GM12878 (cell line): ENCODE results near the gene TRDN. TPM values are rescaled to one million over a fixed set of nuclear protein-coding genes. Genes with fewer than 3 reads are reported as not detected.

Experiments used
- ATAC-seq: fragments of 200-7000 bp; cut with Tn5 transposase; 3 replicates; pipeline ENCODE4 v1.9.1; 2020; ENCODE audit warnings: mild to moderate bottlenecking, moderate library complexity
- BruUV-seq: library from RNA; stranded (reverse); fragments of 400-500 nt; replicated peaks from 2 replicates; lab custom pipeline; 2021; lab: Mats Ljungman, UMichigan
- CTCF ChIA-PET: fragments of 300-600 bp; sonication (Branson Sonifier 250); formaldehyde crosslinking; extraction: SDS; loops from one replicate; lab custom pipeline; 2021; ENCODE audit warnings: inconsistent platforms; lab: Yijun Ruan, JAX
- POLR2A ChIA-PET: fragments of 350-600 bp; formaldehyde crosslinking; extraction: SDS; loops from one replicate; lab custom pipeline; 2021; ENCODE audit warnings: inconsistent platforms; lab: Charles Lee
- RAD21 ChIA-PET: fragments of 300-600 bp; sonication (Branson Sonifier 250); formaldehyde crosslinking; loops from one replicate; lab custom pipeline; 2023; ENCODE audit warnings: antibody characterized with exemption; ENCODE audit not compliant: unreplicated experiment; lab: Charles Lee
- SMC1A ChIA-PET: fragments of 300-600 bp; sonication (Branson Sonifier 250); formaldehyde crosslinking; loops from one replicate; lab custom pipeline; 2023; ENCODE audit not compliant: unreplicated experiment, uncharacterized antibody; lab: Charles Lee
- DNase-seq: peaks from one replicate; pipeline ENCODE4 v3.0.0-alpha.2; 2011; ENCODE audit warnings: low read depth, low spot score
- FAIRE-seq: peaks from 3 replicates; lab custom pipeline; 2011; peaks lifted over from hg19 to GRCh38; lab: Jason Lieb, UNC
- H2AFZ ChIP-seq: 2 replicates; pipeline ENCODE4 v1.6.0; 2011; ENCODE audit warnings: low read depth, low read length, control low read depth; ENCODE audit not compliant: control insufficient read depth
- H3K27ac ChIP-seq: 2 replicates; pipeline ENCODE4 v1.5.1; 2011; ENCODE audit warnings: control low read depth; ENCODE audit not compliant: control insufficient read depth, insufficient read depth
- H3K27me3 ChIP-seq, 2 experiments: replicated peaks in 1 of 2; 2 replicates each; pipeline versions ENCODE4 v1.6.0 to v1.6.1; 2011; ENCODE audit warnings: low read length in 1 of 2; ENCODE audit not compliant: control insufficient read depth in 2 of 2, insufficient read depth in 2 of 2
- H3K36me3 ChIP-seq, 2 experiments: 2 replicates each; pipeline ENCODE4 v1.5.1; 2011; ENCODE audit warnings: low read length in 1 of 2; ENCODE audit not compliant: control insufficient read depth in 2 of 2, insufficient read depth in 2 of 2
- H3K4me1 ChIP-seq: 2 replicates; pipeline ENCODE4 v1.6.1; 2011; ENCODE audit warnings: mild to moderate bottlenecking, low read length, moderate library complexity, mixed read lengths; ENCODE audit not compliant: control insufficient read depth, insufficient read depth
- H3K4me2 ChIP-seq: 2 replicates; pipeline ENCODE4 v1.6.0; 2011; ENCODE audit warnings: control low read depth; ENCODE audit not compliant: control insufficient read depth, insufficient read depth
- H3K4me3 ChIP-seq: fragments of 200-600 bp; sonication (generic); 2 replicates; pipeline ENCODE4 v1.5.1; 2016
- H3K79me2 ChIP-seq: 2 replicates; pipeline ENCODE4 v1.6.0; 2011; ENCODE audit warnings: low read length; ENCODE audit not compliant: control insufficient read depth, insufficient read depth
- H3K9ac ChIP-seq: 2 replicates; pipeline ENCODE4 v1.8.0; 2011; ENCODE audit warnings: low read length, control low read depth, mixed read lengths; ENCODE audit not compliant: control insufficient read depth, insufficient read depth
- H3K9me3 ChIP-seq: replicated peaks from 3 replicates; pipeline ENCODE4 v1.5.1; 2011; ENCODE audit warnings: mild to moderate bottlenecking, low read length; ENCODE audit not compliant: control insufficient read depth, insufficient read depth
- H4K20me1 ChIP-seq: 2 replicates; pipeline ENCODE4 v1.6.0; 2011; ENCODE audit not compliant: control insufficient read depth, insufficient read depth
- BRCA1 ChIP-seq: IDR thresholded peaks from 2 replicates; pipeline ENCODE4 v1.6.1; 2011; ENCODE audit warnings: low read depth, low read length, improper control_type of control experiment
- LARP7 ChIP-seq: fragments of 450-650 bp; IDR thresholded peaks from 2 replicates; pipeline ENCODE4 v1.6.1; 2017; ENCODE audit warnings: mild to moderate bottlenecking
- PML ChIP-seq: IDR thresholded peaks from 2 replicates; pipeline ENCODE4 v1.6.1; 2012; ENCODE audit warnings: low read length, inconsistent platforms
- RELA ChIP-seq: fragments of 450-650 bp; IDR thresholded peaks from 2 replicates; pipeline ENCODE4 v1.8.0; 2014; ENCODE audit warnings: borderline replicate concordance; ENCODE audit not compliant: partially characterized antibody
- SIX5 ChIP-seq: IDR thresholded peaks from 2 replicates; pipeline ENCODE4 v1.6.1; 2011; ENCODE audit warnings: mild to moderate bottlenecking, low read depth, low read length, moderate library complexity; ENCODE audit not compliant: severe bottlenecking
- SMAD5 ChIP-seq: IDR thresholded peaks from 2 replicates; pipeline ENCODE4 v1.6.1; 2016; ENCODE audit warnings: antibody characterized with exemption, low read depth
- TARDBP ChIP-seq: IDR thresholded peaks from 2 replicates; pipeline ENCODE4 v1.6.1; 2016; ENCODE audit warnings: borderline replicate concordance
- ZNF384 ChIP-seq: IDR thresholded peaks from 2 replicates; pipeline ENCODE4 v1.6.1; 2012; ENCODE audit warnings: low read depth, mild to moderate bottlenecking, low read length, improper control_type of control experiment, borderline replicate concordance
- WGBS: methylation state at CpG from one replicate; pipeline ENCODE4 v1.1.6; 2016; ENCODE audit warnings: low lambda C conversion rate; ENCODE audit not compliant: insufficient replicate concordance, insufficient coverage; ENCODE audit errors: missing lambda C conversion rate; 5-methylcytosine and 5-hydroxymethylcytosine counted together
- in situ Hi-C: fragments of 300-500 bp; cut with MboI; formaldehyde crosslinking; loops from 9 replicates; pipeline ENCODE4 v1.14.3; 2018; ENCODE audit warnings: mixed read lengths
- intact Hi-C: fragments of 100-400 bp; cut with micrococcal nuclease; formaldehyde crosslinking; loops from one replicate; pipeline ENCODE4 v1.14.2; 2022; ENCODE audit not compliant: unreplicated experiment
- polyA plus RNA-seq, 11 experiments: library from polyadenylated mRNA; depleted of rRNA in 4 of 11; unstranded in 6 of 11; stranded (reverse) in 5 of 11; fragments of >200 nt; fragmentation: Nextera tagmentation in 4 of 11; fragmentation: Illumina TruSeq in 1 of 11; extraction: Ambion mirVana in 4 of 11; extraction: Trizol in 1 of 11; gene quantifications; 1 replicate in 1 of 11; 2 replicates in 10 of 11; pipeline versions ENCODE4 v1.2.1 to v1.2.3, GENCODE V29; 2011 to 2016; ENCODE audit warnings: inconsistent platforms in 2 of 11, missing spikeins in 2 of 11, low read depth in 1 of 11
- total RNA-seq, 4 experiments: library from RNA; depleted of rRNA in 3 of 4; stranded (reverse); fragments of >200 nt in 3 of 4; fragmentation: Illumina TruSeq in 1 of 4; extraction: Trizol in 1 of 4; gene quantifications; 2 replicates each; pipeline versions ENCODE4 v1.2.1 to v1.2.3, GENCODE V29; 2013 to 2021
- TF ChIP-seq, protein P1 (sequence below): fragments of 450-650 bp; IDR thresholded peaks from 2 replicates; pipeline ENCODE4 v1.6.1; 2017; ENCODE audit warnings: mild to moderate bottlenecking
- TF ChIP-seq, protein P2 (sequence below): IDR thresholded peaks from 2 replicates; pipeline ENCODE4 v1.6.1; 2011; ENCODE audit warnings: borderline replicate concordance, low read depth, mild to moderate bottlenecking, moderate library complexity, low read length; ENCODE audit not compliant: insufficient read depth, poor library complexity, severe bottlenecking
- TF ChIP-seq, protein P3 (sequence below): IDR thresholded peaks from 2 replicates; pipeline ENCODE4 v1.6.1; 2012; ENCODE audit warnings: improper control_type of control experiment, low read depth, low read length; ENCODE audit not compliant: insufficient replicate concordance
- TF ChIP-seq, protein P4 (sequence below): IDR thresholded peaks from 2 replicates; pipeline ENCODE4 v1.6.1; 2011; ENCODE audit warnings: mild to moderate bottlenecking, low read depth, low read length, moderate library complexity; ENCODE audit not compliant: insufficient replicate concordance

TRDN gene
- total and polyA plus RNA-seq, 10 of the 15 experiments (the other 5 are each of a cell fraction or from before 2014, with no cell fraction given) = not detected

DNA sequence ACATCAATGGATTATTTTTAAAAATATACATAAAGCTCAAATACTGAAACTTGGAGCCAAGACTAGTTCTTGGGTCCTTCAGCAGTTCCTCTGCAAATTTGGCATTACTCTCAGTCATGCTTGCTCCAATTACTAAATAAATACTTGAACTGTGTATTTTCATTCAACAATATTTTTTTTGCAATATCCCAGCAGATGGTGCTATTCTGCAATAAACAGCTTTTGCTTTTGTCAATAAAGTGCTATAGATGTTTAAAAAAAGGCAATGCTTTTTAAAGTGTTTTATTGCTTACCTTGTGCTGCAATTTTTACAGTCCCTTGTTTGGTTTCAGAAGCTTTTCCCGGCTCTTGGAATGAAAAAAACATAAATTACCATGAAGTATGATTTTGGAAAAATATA, 243.4 kb downstream of the TRDN start (continued):
- TF ChIP-seq, protein P1, sequence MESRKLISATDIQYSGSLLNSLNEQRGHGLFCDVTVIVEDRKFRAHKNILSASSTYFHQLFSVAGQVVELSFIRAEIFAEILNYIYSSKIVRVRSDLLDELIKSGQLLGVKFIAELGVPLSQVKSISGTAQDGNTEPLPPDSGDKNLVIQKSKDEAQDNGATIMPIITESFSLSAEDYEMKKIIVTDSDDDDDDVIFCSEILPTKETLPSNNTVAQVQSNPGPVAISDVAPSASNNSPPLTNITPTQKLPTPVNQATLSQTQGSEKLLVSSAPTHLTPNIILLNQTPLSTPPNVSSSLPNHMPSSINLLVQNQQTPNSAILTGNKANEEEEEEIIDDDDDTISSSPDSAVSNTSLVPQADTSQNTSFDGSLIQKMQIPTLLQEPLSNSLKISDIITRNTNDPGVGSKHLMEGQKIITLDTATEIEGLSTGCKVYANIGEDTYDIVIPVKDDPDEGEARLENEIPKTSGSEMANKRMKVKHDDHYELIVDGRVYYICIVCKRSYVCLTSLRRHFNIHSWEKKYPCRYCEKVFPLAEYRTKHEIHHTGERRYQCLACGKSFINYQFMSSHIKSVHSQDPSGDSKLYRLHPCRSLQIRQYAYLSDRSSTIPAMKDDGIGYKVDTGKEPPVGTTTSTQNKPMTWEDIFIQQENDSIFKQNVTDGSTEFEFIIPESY = no peak
- TF ChIP-seq TARDBP (no peak), BRCA1 (no peak)

DNA sequence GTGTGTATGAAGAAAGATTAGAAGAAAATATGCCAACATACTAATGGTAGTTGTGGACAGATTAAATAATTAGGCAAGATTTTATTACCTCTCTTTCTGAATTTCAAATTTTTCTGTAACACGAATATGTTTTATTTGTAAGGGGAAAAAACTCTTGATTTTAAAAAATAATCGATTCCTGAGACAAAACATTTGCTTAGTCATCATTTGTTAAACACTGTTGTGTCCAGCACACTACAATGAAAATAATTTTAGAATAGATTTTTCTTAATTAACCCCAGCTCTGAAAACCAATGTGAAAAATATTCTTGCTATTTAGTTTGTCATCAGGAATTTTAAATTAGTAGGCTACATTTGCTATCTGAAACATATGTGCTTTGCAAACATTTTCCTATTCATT, 253.0 kb downstream of the TRDN start:
- Histone ChIP-seq H3K9ac (no peak overlapping the region), H3K27me3 (no peaks in the 10 kb centered on the region), H2AFZ (no peak overlapping the region), H3K4me2 (no peak overlapping the region), H3K4me3 (no peak overlapping the region), H3K27ac (no peak overlapping the region), H3K9me3 (no peaks in the 10 kb centered on the region), H4K20me1 (no peaks in the 10 kb centered on the region), H3K79me2 (no peaks in the 10 kb centered on the region), H3K36me3 (no peaks in the 10 kb centered on the region), H3K4me1 (no peaks in the 10 kb centered on the region)
- DNase-seq = no peak
- intact Hi-C loops (no loop called here), in situ Hi-C loops (no loop called here)
- ATAC-seq = no peak
- WGBS = 0% methylated on average over 2 of the region's 2 CpGs
- BruUV-seq = no TSS peak
- ChIA-PET SMC1A (no interaction called here), RAD21 (no interaction called here), CTCF (no interaction called here), POLR2A (no interaction called here)
- FAIRE-seq = no peak
- no peak for TF ChIP-seq PML
- no peak for TF ChIP-seq SIX5
- TF ChIP-seq, protein P2, sequence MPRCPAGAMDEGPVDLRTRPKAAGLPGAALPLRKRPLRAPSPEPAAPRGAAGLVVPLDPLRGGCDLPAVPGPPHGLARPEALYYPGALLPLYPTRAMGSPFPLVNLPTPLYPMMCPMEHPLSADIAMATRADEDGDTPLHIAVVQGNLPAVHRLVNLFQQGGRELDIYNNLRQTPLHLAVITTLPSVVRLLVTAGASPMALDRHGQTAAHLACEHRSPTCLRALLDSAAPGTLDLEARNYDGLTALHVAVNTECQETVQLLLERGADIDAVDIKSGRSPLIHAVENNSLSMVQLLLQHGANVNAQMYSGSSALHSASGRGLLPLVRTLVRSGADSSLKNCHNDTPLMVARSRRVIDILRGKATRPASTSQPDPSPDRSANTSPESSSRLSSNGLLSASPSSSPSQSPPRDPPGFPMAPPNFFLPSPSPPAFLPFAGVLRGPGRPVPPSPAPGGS = no peak
- no peak for TF ChIP-seq RELA
- no peak for TF ChIP-seq LARP7
- TF ChIP-seq, protein P3, sequence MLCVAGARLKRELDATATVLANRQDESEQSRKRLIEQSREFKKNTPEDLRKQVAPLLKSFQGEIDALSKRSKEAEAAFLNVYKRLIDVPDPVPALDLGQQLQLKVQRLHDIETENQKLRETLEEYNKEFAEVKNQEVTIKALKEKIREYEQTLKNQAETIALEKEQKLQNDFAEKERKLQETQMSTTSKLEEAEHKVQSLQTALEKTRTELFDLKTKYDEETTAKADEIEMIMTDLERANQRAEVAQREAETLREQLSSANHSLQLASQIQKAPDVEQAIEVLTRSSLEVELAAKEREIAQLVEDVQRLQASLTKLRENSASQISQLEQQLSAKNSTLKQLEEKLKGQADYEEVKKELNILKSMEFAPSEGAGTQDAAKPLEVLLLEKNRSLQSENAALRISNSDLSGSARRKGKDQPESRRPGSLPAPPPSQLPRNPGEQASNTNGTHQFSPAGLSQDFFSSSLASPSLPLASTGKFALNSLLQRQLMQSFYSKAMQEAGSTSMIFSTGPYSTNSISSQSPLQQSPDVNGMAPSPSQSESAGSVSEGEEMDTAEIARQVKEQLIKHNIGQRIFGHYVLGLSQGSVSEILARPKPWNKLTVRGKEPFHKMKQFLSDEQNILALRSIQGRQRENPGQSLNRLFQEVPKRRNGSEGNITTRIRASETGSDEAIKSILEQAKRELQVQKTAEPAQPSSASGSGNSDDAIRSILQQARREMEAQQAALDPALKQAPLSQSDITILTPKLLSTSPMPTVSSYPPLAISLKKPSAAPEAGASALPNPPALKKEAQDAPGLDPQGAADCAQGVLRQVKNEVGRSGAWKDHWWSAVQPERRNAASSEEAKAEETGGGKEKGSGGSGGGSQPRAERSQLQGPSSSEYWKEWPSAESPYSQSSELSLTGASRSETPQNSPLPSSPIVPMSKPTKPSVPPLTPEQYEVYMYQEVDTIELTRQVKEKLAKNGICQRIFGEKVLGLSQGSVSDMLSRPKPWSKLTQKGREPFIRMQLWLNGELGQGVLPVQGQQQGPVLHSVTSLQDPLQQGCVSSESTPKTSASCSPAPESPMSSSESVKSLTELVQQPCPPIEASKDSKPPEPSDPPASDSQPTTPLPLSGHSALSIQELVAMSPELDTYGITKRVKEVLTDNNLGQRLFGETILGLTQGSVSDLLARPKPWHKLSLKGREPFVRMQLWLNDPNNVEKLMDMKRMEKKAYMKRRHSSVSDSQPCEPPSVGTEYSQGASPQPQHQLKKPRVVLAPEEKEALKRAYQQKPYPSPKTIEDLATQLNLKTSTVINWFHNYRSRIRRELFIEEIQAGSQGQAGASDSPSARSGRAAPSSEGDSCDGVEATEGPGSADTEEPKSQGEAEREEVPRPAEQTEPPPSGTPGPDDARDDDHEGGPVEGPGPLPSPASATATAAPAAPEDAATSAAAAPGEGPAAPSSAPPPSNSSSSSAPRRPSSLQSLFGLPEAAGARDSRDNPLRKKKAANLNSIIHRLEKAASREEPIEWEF = no peak
- TF ChIP-seq SMAD5 = no peak
- TF ChIP-seq, protein P4, sequence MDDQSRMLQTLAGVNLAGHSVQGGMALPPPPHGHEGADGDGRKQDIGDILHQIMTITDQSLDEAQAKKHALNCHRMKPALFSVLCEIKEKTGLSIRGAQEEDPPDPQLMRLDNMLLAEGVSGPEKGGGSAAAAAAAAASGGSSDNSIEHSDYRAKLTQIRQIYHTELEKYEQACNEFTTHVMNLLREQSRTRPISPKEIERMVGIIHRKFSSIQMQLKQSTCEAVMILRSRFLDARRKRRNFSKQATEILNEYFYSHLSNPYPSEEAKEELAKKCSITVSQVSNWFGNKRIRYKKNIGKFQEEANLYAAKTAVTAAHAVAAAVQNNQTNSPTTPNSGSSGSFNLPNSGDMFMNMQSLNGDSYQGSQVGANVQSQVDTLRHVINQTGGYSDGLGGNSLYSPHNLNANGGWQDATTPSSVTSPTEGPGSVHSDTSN = no peak
- TF ChIP-seq ZNF384 = no peak
- no peak for TF ChIP-seq BRCA1
